ENCODE measurements around the gene UGT2B28.
"Not testable (repeated sequence)": the region's sequence is repeated elsewhere in the genome, so short reads cannot be mapped to it uniquely, and the experiment has no call there.

GRCh38 chr4:69280081-69280480 is at the start of gene UGT2B28:
- TF ChIP-seq, protein P1, sequence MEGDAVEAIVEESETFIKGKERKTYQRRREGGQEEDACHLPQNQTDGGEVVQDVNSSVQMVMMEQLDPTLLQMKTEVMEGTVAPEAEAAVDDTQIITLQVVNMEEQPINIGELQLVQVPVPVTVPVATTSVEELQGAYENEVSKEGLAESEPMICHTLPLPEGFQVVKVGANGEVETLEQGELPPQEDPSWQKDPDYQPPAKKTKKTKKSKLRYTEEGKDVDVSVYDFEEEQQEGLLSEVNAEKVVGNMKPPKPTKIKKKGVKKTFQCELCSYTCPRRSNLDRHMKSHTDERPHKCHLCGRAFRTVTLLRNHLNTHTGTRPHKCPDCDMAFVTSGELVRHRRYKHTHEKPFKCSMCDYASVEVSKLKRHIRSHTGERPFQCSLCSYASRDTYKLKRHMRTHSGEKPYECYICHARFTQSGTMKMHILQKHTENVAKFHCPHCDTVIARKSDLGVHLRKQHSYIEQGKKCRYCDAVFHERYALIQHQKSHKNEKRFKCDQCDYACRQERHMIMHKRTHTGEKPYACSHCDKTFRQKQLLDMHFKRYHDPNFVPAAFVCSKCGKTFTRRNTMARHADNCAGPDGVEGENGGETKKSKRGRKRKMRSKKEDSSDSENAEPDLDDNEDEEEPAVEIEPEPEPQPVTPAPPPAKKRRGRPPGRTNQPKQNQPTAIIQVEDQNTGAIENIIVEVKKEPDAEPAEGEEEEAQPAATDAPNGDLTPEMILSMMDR (IDR thresholded peaks at IDR 0.05; ENCODE audit: control extremely low read depth in 1 of 3, insufficient read depth in 1 of 3, low read depth in 1 of 3, low read length in 3 of 3) = not testable (repeated sequence)
- TF ChIP-seq CEBPB (IDR thresholded peaks at IDR 0.05; ENCODE audit: low read depth, low read length); PHF8 (conservative IDR thresholded peaks at IDR 0.05; ENCODE audit: low read depth, low read length); EP300 (IDR thresholded peaks at IDR 0.05; ENCODE audit: borderline replicate concordance in 1 of 2, low read depth in 2 of 2, low read length in 2 of 2); SP1 (IDR thresholded peaks at IDR 0.05; ENCODE audit: low read depth, low read length); ZNF274 (IDR thresholded peaks at IDR 0.05; ENCODE audit: borderline replicate concordance, extremely low read depth, low read length); EZH2 (IDR thresholded peaks at IDR 0.05; ENCODE audit: low read depth, low read length, severe bottlenecking); USF2 (IDR thresholded peaks at IDR 0.05; ENCODE audit: low read length); NANOG (IDR thresholded peaks at IDR 0.05; ENCODE audit: insufficient read depth, low read depth, low read length, poor library complexity, severe bottlenecking); GABPA (IDR thresholded peaks at IDR 0.05; ENCODE audit: borderline replicate concordance, insufficient read depth, low read length); CREB1 (IDR thresholded peaks at IDR 0.05): not testable (repeated sequence)
- TF ChIP-seq, protein P2, sequence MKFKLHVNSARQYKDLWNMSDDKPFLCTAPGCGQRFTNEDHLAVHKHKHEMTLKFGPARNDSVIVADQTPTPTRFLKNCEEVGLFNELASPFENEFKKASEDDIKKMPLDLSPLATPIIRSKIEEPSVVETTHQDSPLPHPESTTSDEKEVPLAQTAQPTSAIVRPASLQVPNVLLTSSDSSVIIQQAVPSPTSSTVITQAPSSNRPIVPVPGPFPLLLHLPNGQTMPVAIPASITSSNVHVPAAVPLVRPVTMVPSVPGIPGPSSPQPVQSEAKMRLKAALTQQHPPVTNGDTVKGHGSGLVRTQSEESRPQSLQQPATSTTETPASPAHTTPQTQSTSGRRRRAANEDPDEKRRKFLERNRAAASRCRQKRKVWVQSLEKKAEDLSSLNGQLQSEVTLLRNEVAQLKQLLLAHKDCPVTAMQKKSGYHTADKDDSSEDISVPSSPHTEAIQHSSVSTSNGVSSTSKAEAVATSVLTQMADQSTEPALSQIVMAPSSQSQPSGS (IDR thresholded peaks at IDR 0.05; ENCODE audit: low read length) = not testable (repeated sequence)
